KMS-11 (cell line): ENCODE measurements around the gene CMA1.
"Not testable (repeated sequence)": the region's sequence is repeated elsewhere in the genome, so short reads cannot be mapped to it uniquely, and the experiment has no call there.

Experiments
- H2AFZ ChIP-seq: fragments of 200-600 bp; sonication (generic); 2 replicates; pipeline ENCODE4 v1.6.1; 2016; ENCODE audit warnings: antibody characterized with exemption, mixed run types, low read depth
- H3K27ac ChIP-seq: fragments of 200-600 bp; sonication (generic); 2 replicates; pipeline ENCODE4 v1.6.1; 2016; ENCODE audit warnings: mild to moderate bottlenecking, mixed run types
- H3K27me3 ChIP-seq: fragments of 200-600 bp; sonication (generic); 2 replicates; pipeline ENCODE4 v1.6.1; 2017; ENCODE audit warnings: mild to moderate bottlenecking, low read depth, mixed run types, moderate library complexity; ENCODE audit not compliant: insufficient read depth
- H3K36me3 ChIP-seq: fragments of 200-600 bp; sonication (generic); 2 replicates; pipeline ENCODE4 v1.6.1; 2017; ENCODE audit warnings: mild to moderate bottlenecking, mixed run types; ENCODE audit not compliant: insufficient read depth
- H3K4me1 ChIP-seq: fragments of 200-600 bp; sonication (generic); 2 replicates; pipeline ENCODE4 v1.6.1; 2016; ENCODE audit warnings: mild to moderate bottlenecking, low read depth, mixed run types; ENCODE audit not compliant: poor library complexity, severe bottlenecking
- H3K4me2 ChIP-seq: fragments of 200-600 bp; sonication (generic); 2 replicates; pipeline ENCODE4 v1.7.0; 2016; ENCODE audit warnings: mild to moderate bottlenecking, mixed run types
- H3K4me3 ChIP-seq: fragments of 200-600 bp; sonication (generic); IDR thresholded peaks from 2 replicates; pipeline ENCODE4 v1.6.1; 2017; ENCODE audit warnings: low read depth, low read length, mixed read lengths; ENCODE audit not compliant: insufficient read depth
- H3K79me2 ChIP-seq: fragments of 200-600 bp; sonication (generic); 2 replicates; pipeline ENCODE4 v1.6.1; 2016; ENCODE audit warnings: low read depth, mixed run types; ENCODE audit not compliant: insufficient read depth
- H3K9ac ChIP-seq: fragments of 200-600 bp; sonication (generic); 2 replicates; pipeline ENCODE4 v1.6.1; 2016; ENCODE audit warnings: mild to moderate bottlenecking, mixed run types
- H4K20me1 ChIP-seq: fragments of 200-600 bp; sonication (generic); 2 replicates; pipeline ENCODE4 v1.6.1; 2016; ENCODE audit warnings: mild to moderate bottlenecking, mixed run types; ENCODE audit not compliant: insufficient read depth
- TF ChIP-seq, protein P1 (sequence below): fragments of 200-600 bp; sonication (generic); conservative IDR thresholded peaks from 2 replicates; pipeline ENCODE4 v1.6.1; 2017; ENCODE audit warnings: low read depth, mild to moderate bottlenecking, antibody characterized with exemption, low read length, moderate library complexity, mixed read lengths

The CMA1 gene

DNA sequence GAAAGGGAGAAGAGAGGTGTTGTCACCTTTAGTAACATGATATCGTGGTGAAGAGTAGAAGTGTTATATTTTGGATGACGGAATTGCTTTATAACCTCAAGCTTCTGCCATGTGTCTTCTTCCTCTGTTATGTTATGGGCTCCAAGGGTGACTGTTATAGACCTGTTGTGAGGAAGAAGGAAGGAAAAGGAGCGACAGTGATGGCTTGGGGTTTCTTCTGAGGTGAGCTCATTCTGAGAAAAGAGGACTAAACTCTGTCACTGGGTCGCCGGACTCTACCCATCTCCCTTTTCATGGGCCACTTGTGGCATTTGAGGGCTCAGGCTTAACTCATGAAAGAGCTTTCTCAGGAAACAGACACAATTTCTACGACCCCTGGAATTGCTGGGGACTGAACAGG, 1.6 kb downstream of the CMA1 start:
- H3K27ac ChIP-seq = no peak overlapping the region
- H4K20me1 ChIP-seq = no peaks in the 10 kb centered on the region
- no peaks in the 10 kb centered on the region for H3K36me3 ChIP-seq
- H3K4me3 ChIP-seq = no peak overlapping the region
- H3K79me2 ChIP-seq = no peaks in the 10 kb centered on the region
- no peaks in the 10 kb centered on the region for H3K27me3 ChIP-seq
- H3K4me1 ChIP-seq = no peaks in the 10 kb centered on the region
- H2AFZ ChIP-seq = no peak overlapping the region
- no peak overlapping the region for H3K9ac ChIP-seq
- TF ChIP-seq, protein P1, sequence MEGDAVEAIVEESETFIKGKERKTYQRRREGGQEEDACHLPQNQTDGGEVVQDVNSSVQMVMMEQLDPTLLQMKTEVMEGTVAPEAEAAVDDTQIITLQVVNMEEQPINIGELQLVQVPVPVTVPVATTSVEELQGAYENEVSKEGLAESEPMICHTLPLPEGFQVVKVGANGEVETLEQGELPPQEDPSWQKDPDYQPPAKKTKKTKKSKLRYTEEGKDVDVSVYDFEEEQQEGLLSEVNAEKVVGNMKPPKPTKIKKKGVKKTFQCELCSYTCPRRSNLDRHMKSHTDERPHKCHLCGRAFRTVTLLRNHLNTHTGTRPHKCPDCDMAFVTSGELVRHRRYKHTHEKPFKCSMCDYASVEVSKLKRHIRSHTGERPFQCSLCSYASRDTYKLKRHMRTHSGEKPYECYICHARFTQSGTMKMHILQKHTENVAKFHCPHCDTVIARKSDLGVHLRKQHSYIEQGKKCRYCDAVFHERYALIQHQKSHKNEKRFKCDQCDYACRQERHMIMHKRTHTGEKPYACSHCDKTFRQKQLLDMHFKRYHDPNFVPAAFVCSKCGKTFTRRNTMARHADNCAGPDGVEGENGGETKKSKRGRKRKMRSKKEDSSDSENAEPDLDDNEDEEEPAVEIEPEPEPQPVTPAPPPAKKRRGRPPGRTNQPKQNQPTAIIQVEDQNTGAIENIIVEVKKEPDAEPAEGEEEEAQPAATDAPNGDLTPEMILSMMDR = no peak
- no peak overlapping the region for H3K4me2 ChIP-seq

DNA sequence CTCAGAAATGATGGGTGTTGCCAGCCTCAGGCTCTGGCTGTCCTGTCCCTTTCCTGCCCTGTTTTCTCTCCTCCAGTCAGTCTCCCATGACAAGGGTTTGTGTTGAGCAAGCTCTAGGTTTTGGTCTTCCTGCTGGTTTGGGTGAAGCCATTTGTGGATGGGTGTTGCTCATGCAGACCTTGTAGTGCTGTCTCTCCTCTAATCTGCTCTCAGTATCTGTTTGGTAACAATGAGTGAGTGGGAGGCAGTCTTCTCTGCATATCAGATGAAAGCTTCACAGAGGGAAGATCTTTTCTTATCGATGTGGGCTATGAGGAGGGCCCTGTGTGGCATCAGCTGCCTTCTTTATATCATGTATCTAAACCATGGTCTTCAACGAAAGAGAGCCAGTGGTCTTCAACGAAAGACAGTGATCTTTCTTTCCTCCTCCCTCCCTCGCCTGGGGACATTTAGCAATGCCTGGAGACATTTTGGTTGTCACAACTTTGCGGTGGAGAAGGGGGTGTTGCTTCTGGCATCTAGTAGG, 3.6 kb downstream of the CMA1 start:
- no peaks in the 10 kb centered on the region for H3K36me3 ChIP-seq
- no peaks in the 10 kb centered on the region for H4K20me1 ChIP-seq
- no peaks in the 10 kb centered on the region for H3K4me1 ChIP-seq
- no peak overlapping the region for H3K4me3 ChIP-seq
- no peak overlapping the region for H3K4me2 ChIP-seq
- H3K27ac ChIP-seq = no peak overlapping the region
- H3K27me3 ChIP-seq = no peaks in the 10 kb centered on the region
- no peaks in the 10 kb centered on the region for H3K79me2 ChIP-seq
- TF ChIP-seq, protein P1 = no peak
- no peak overlapping the region for H2AFZ ChIP-seq
- no peak overlapping the region for H3K9ac ChIP-seq

DNA sequence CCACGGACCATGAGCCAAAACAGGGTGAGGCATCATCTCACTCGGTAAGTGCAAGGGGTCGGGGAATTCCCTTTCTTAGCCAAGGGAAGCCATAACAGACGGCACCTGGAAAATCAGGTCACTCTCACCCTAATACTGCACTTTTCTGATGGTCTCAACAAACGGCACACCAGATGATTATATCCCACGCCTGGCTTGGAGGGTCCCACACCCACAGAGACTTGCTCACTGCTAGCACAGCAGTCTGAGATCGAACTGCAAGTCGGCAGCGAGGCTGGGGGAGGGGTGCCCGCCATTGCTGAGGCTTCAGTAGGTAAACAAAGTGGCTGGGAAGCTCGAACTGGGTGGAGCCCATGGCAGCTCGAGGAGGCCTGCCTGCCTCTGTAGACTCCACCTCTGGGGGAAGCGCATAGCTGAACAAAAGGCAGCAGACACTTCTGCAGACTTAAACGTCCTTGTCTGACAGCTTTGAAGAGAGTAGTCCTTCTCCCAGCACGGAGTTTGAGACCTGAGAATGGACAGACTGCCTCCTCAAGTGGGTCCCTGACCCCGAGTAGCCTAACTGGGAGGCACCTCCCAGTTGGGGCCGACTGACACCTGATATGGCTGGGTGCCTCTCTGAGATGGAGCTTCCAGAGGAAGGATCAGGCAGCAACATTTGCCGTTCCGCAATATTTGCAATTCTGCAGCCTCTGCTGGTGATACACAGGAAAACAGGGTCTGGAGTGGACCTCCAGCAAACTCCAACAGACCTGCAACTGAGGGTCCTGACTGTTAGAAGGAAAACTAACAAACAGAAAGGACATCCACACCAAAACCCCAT, 16.3 kb downstream of the CMA1 start:
- not testable (repeated sequence) for H2AFZ ChIP-seq, H4K20me1 ChIP-seq, H3K9ac ChIP-seq, H3K27me3 ChIP-seq, H3K4me2 ChIP-seq, H3K27ac ChIP-seq, H3K4me3 ChIP-seq, H3K36me3 ChIP-seq, H3K4me1 ChIP-seq, H3K79me2 ChIP-seq

DNA sequence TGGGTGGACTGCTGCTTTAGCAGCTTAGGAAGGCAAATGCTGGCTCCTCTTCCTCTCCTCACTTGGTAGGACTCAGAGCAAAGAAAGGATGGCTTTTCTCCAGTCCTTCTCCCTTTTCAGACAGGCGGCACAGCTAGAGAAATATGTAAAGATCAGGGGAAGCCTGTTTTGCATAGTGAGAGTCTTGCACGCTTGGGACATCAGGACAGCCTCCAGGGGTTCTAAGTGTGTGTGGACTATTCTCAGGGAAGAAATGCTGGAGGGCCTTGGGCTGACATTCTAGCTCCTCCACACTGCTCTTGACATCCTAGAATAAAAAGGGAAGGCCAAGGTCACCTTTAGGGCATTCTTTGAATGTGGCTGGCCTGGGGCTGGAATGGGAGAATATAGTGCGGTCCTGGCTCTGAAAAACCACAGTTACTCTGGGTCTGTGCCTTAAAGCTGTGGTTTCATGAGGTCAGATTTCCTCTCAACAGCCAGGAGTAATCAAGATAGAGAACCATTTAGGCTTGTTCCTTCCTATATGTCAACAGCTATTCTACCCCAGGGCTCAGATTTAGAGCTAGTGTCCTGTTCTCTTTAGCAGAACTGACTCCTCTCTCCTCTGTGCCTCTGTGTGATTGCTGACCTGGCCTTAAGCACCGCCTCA, 24.3 kb downstream of the CMA1 start:
- Histone ChIP-seq H3K27ac (no peak overlapping the region), H3K9ac (no peak overlapping the region), H3K36me3 (no peaks in the 10 kb centered on the region), H3K27me3 (no peaks in the 10 kb centered on the region), H3K79me2 (no peaks in the 10 kb centered on the region), H2AFZ (no peak overlapping the region), H3K4me2 (no peak overlapping the region), H4K20me1 (no peaks in the 10 kb centered on the region), H3K4me1 (peaks cover 5% of the 10 kb centered on the region), H3K4me3 (no peak overlapping the region)
- TF ChIP-seq, protein P1 = no peak

DNA sequence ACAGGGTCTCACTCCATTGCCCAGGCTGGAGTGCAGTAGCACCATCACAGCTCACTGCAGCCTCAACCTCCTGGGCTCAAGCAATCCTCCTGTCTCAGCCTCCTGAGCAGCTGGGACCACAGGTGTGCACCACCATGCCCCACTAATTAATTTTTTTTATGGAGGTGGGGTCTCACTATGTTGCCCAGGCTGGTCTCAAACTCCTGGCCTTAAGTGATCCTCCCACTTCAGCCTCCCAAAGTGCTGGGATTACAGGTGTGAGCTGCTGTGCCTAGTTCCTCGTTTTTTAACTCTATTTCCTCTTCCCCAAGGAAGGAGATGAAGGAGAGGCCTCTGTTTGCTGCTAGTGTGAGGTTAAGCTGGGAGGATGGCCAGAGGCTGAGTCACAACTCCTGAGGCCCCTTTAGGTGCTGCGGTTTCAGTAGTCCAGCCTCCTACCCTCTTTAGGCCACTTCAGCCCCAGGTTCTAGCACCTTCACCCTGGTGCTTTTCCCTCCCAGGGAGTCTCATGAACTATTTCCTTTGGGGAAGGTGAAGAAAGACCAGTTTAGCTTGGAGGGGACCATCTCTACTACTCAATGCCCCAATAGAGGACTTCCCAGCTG, 25.3 kb downstream of the CMA1 start:
- H3K27me3 ChIP-seq, H3K79me2 ChIP-seq, H3K4me2 ChIP-seq, H3K9ac ChIP-seq, H2AFZ ChIP-seq, H3K4me3 ChIP-seq, H3K4me1 ChIP-seq, H3K36me3 ChIP-seq, H3K27ac ChIP-seq, H4K20me1 ChIP-seq: not testable (repeated sequence)
